IMR-90 (cell line): Measurements from ENCODE around the gene CPSF2.

Experiments
- BHLHE40 ChIP-seq: fragments of 150-350 bp; IDR thresholded peaks from 2 replicates; pipeline ENCODE4 v1.6.1; 2016; ENCODE audit warnings: mild to moderate bottlenecking, low read depth, low read length
- CEBPB ChIP-seq: IDR thresholded peaks from 2 replicates; pipeline ENCODE4 v1.6.1; 2012; ENCODE audit warnings: low read depth, low read length, improper control_type of control experiment
- CTCF ChIP-seq: conservative IDR thresholded peaks from 2 replicates; pipeline ENCODE4 v1.5.1; 2012; ENCODE audit warnings: mild to moderate bottlenecking, low read depth, low read length, improper control_type of control experiment
- MAFK ChIP-seq: IDR thresholded peaks from 2 replicates; pipeline ENCODE4 v1.6.1; 2012; ENCODE audit warnings: low read depth, low read length, improper control_type of control experiment
- NFE2L2 ChIP-seq: fragments of 150-350 bp; IDR thresholded peaks from 2 replicates; pipeline ENCODE4 v1.6.1; 2016; ENCODE audit warnings: low read depth, mild to moderate bottlenecking, low read length
- POLR2A ChIP-seq: IDR thresholded peaks from 2 replicates; pipeline ENCODE4 v1.6.1; 2012; ENCODE audit warnings: mild to moderate bottlenecking, low read depth, low read length
- RAD21 ChIP-seq: IDR thresholded peaks from 2 replicates; pipeline ENCODE4 v1.6.1; 2012; ENCODE audit warnings: low read length, improper control_type of control experiment
- RCOR1 ChIP-seq: IDR thresholded peaks from 2 replicates; pipeline ENCODE4 v1.6.1; 2012; ENCODE audit warnings: mild to moderate bottlenecking, low read length, improper control_type of control experiment; ENCODE audit not compliant: insufficient replicate concordance
- RFX5 ChIP-seq: IDR thresholded peaks from 2 replicates; pipeline ENCODE4 v1.8.0; 2012; ENCODE audit warnings: low read depth, mild to moderate bottlenecking, low read length, moderate library complexity
- SMC3 ChIP-seq: fragments of 150-350 bp; IDR thresholded peaks from 2 replicates; pipeline ENCODE4 v1.6.1; 2016; ENCODE audit warnings: low read depth, mild to moderate bottlenecking, antibody characterized with exemption, low read length, moderate library complexity
- USF2 ChIP-seq: fragments of 150-350 bp; IDR thresholded peaks from 2 replicates; pipeline ENCODE4 v1.6.1; 2017; ENCODE audit warnings: mild to moderate bottlenecking, antibody characterized with exemption, low read length, low read depth

GRCh38 chr14:92204792-92205191 is 83.0 kb downstream of the CPSF2 start:
- TF ChIP-seq CTCF (no peak), SMC3 (no peak), MAFK (no peak), POLR2A (no peak), CEBPB (no peak), NFE2L2 (no peak), BHLHE40 (no peak), USF2 (no peak), RAD21 (no peak), RCOR1 (no peak), RFX5 (no peak)
